ENCODE data around the gene STX1B. TPM values are rescaled to one million over a fixed set of nuclear protein-coding genes. Genes with fewer than 3 reads are reported as not detected.

Gene STX1B
- total RNA-seq, 2 donors from 2014 or later: 1.1 to 1.2 TPM

DNA sequence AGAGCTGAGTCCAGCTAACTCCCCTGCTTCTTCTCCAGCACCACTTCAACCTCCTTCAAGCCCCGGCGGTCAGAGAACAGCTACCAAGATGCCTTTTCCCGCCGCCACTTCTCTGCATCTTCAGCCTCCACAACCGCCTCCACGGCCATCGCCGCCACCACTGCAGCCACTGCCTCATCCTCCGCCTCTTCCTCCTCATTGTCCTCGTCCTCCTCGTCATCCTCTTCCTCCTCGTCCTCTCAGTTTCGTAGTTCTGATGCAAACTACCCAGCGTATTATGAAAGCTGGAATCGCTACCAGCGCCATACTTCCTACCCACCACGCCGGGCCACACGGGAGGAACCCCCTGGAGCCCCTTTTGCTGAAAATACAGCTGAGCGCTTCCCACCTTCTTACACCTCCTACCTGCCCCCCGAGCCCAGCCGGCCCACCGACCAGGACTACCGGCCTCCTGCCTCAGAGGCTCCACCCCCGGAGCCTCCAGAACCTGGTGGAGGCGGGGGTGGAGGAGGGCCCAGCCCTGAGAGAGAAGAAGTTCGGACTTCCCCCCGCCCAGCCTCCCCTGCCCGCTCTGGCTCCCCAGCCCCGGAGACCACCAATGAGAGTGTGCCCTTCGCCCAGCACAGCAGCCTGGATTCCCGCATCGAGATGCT lies 45.7 kb downstream of the STX1B start:
- intact Hi-C loops (cut with DNase I): no loop called here
- ATAC-seq: no peak
- DNase-seq: no peak

DNA sequence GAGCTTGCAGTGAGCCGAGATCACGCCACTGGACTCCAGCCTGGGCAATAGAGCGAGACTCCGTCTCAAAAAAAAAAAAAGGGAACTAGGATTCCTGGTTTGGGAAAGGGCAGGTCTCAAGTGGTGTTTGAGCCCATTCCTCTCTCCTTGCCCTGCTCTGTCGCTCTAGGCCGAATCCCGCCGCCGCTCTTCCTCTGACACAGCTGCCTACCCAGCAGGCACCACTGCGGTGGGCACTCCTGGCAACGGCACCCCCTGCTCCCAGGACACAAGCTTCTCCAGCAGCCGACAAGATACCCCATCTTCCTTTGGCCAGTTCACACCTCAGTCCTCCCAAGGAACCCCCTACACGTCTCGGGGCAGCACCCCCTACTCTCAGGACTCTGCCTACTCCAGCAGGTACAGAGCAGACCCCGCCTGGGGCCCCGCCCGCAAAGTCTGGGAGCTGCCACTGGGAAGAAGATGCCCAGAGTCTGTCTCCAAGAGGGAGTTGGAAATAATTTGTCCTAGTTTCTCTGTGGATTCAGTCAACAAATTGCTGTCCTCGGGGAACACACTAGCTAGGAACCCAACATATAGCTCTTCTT lies 46.4 kb downstream of the STX1B start:
- intact Hi-C loops (cut with DNase I): no loop called here
- no peak for ATAC-seq

DNA sequence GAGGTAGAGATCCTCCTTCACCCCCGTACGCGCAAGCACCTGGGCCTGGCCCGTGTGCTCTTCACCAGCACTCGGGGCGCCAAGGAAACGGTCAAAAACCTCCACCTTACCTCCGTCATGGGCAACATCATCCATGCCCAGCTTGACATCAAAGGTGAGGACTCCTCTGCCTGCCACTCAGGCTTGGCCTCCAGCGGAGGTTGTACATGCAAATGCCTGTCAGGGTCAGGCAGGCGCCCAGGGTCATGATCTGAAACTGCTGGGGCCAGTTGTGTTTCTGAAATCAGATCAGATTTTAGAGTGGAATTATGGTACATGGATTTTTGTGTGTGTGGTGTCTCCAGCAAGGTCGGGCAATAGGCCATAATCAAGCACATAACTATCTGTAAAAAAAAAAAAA lies 49.1 kb downstream of the STX1B start:
- DNase-seq (no peak), ATAC-seq (no peak)
- intact Hi-C loops (cut with DNase I): no loop called here

More for the DNA sequence above, 46.4 kb downstream of the STX1B start:
- no peak for DNase-seq

DNA sequence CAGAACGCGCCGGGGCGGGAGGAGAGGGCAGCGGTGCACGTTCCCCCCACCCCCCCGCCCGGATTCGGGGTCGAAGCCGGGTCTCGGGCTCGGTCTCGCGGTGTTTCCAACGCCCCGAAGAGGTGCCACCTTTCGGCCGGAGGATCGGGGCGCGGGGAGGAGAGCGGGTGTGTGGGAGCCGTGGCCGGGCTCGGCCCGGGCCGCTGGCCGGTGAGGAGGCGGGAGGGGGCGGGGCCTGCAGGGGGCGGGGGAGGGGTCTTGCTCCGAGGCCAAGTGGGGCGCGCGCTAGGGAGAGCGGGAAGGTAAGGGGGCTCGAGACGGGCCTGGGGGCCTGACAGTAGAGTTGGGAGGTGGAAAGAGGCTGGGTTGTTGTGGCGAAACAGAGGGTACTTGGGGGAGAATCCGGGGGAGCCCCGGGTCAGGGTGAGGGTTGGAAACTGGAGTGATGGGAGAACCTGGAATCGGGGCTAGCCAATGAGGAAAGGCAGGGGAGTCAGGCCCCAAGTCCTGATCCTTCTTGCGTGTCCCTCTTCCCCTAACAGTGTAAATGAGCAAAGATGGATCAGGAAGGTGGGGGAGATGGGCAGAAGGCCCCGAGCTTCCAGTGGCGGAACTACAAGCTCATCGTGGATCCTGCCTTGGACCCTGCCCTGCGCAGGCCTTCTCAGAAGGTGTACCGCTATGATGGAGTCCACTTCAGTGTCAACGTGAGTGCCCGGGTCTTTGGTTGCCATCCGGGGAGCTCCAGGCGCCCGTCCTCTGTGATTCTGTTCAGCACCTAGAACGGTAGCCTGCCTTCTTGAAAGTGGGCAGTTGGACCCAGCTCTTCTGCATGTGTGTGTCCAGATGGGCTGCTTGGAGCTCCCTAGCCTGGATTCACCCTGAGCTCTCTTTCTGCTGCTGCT lies 52.0 kb downstream of the STX1B start:
- intact Hi-C loops (cut with DNase I): no loop called here
- no peak for DNase-seq
- ATAC-seq: peak; percentile 5 to 23

DNA sequence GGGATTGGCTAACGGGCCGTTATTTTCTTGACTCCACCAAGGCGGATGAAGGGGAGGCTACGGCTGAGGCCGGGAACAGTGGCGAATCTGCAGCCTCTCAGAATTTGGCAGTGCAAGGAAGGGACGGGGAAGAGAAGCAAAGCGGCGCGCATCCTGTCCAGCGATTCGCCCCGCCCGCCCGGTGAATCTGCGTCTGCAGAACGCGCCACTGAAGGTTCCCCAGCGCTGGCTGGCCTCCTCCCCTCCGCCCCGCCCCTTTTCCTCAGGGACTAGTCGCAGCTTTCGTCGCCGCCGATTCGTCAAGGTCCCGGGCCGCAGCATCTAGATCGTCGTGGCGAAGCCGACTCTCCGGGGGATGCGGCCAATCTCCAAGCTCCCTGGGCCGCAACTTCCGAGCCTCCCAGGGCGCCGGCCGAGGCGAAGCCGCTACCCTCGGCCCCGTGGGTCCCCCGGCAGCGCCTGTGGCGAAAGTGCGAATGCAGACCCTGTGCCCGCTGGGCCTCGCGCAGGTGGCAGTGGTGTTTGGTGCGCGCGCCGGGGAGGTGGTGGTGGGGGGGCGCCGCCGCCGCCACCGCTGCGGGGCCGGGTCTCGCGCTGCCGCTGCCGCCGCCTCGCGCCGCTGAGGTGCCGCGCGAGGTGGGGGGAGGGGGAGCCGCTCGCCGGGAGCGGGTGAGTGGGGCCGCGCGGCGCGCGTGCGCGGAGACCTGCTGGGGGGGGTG lies 52.8 kb downstream of the STX1B start, which contains the start of gene SETD1A:
Gene SETD1A, plus strand, starts transcription at position 299 of the 719 bp plus-strand sequence. CDS start 978 bp downstream, outside the sequence.
- DNase-seq: peak; percentile 98
- intact Hi-C loops (cut with DNase I): no loop called here
- ATAC-seq: peak; percentile 92 to 93

DNA sequence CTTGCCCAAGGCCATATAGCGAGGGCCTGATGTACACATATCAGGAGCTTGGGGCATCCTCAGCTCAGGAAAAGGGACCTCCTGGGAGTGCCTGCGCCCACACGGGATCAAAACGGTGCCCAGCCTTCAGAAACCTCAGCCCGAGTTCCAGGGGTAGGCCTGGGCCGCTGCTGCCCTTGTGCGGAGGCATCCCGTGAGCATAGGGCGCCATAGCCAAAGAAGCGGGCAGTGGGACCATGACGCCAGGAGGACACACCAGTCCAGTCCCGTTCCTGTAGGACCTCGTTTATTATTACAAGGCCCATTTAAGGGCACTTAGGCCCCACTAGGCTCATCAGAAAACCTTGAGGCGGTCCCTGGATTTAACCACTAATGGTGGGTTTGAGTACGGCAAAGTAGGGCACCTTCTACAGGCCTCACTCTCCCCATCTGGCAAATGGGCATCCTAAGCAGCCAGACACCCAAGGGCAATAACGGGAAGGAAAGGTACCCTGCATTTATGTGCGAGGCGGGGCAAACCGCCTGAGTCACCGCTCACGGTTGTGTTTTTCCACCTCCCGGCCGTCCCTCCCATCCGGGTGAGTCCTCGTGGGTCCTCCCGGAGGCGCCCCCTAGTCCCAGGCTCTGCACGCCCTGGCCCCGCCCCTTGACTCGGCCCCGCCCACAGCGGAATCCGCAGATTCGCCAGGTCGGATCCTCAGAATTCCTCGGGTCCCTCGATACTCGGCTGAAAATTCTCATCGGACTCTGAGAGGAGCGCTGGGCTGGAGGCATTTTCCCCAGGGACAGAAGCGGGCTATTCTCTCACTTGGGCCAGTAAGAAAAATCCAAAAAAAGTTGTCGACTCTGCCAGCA lies 53.6 kb downstream of the STX1B start:
- ATAC-seq: peak; percentile 79 to 87
- intact Hi-C loops (cut with DNase I): no loop called here
- peak; percentile 92 for DNase-seq

DNA sequence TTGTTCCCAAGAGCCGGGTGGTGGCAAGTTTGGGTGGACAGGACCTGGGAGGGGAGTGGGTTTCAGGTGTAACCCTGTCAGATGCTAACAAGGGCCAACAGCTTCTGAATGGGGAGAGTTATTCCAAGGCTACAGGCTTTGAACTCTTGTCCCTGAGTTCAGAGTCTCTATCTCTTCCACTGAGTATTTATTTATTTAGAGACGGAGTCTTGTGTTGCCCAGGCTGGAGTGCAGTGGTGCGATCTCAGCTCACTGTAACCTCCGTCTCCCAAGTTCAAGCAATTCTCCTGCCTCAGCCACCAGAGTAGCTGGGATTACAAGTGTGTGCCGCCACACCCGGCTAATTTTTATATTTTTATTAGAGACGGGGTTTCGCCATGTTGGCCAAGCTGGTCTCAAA lies 55.4 kb downstream of the STX1B start:
- ATAC-seq: no peak
- intact Hi-C loops (cut with DNase I): no loop called here
- no peak for DNase-seq

DNA sequence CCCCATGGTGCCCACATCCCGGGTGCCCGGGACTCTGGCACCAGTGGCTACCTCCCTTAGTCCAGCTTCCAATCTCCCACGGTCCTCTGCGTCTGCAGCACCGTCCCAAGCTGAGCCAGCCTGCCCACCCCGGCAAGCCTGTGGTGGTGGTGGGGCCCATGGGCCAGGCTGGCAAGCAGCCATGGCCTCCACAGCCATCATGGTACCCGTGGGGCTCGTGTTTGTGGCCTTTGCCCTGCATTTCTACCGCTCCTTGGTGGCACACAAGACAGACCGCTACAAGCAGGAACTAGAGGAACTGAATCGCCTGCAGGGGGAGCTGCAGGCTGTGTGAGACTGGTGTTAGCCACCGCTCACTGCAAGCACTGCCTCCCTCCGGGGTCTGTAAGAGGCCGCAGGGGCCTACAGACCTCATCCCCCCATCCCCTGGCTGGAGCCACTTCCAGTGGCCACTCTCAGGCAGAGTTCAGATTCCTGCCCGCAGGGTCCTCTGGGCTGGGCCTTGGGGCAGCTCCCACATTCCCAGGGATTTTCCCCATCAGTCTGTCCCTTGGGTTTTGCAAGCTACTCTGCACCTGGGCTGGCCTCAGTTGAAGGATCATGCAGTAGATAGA lies 56.8 kb downstream of the STX1B start:
- no peak for ATAC-seq
- intact Hi-C loops (cut with DNase I): no loop called here
- DNase-seq: peak; percentile 73

DNA sequence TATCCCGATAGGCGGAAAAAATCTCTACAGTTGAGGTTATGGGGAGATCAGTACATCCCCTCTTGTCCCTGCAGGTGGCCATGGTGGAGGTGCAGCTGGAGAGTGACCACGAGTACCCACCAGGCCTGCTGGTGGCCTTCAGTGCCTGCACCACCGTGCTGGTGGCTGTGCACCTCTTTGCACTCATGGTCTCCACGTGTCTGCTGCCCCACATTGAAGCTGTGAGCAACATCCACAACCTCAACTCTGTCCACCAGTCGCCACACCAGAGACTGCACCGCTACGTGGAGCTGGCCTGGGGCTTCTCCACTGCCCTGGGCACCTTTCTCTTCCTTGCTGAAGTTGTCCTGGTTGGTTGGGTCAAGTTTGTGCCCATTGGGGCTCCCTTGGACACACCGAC lies 57.3 kb downstream of the STX1B start:
- ATAC-seq: no peak
- DNase-seq: no peak
- intact Hi-C loops (cut with DNase I): no loop called here

DNA sequence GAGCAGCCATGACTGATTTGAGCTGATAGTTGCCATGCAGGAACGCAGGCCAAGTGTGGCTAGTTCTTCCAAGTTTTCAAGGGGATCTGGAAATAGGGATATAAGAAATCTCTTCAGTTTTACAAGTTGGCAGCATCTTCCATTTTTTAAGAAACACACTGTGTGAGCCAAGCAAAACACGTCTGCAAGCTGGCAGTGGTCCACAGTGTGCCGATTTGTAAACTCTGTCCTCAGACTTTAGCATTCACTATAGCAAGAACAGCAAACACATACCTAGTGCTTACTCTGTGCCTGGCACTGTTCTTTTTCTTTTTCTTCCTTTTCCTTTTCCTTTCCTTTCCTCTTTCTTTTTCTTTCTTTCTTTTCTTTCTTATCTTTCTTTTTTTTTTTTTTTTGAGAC lies 58.7 kb downstream of the STX1B start:
- intact Hi-C loops (cut with DNase I): no loop called here
- DNase-seq: peak; percentile 84
- ATAC-seq: no peak

DNA sequence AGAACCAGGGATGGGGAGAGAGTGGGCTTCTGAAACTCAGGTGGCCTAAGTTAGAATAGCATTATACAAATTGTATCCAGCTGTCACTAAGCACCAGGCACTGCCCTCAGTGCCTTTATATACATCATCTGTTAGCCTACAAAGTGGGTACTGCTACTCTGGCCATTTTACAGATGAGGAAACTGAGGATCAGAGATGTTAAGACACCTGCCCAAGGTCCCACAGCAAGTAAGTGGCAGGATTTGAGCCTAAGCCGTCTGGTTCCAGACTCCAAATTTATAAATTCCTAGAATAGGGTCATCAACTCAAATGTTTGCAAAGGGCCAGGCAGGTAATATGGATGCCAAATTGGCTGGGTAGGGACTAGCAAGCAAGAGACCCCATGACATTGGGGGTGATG lies 59.2 kb downstream of the STX1B start:
- ATAC-seq (no peak), DNase-seq (no peak)
- intact Hi-C loops (cut with DNase I): no loop called here

DNA sequence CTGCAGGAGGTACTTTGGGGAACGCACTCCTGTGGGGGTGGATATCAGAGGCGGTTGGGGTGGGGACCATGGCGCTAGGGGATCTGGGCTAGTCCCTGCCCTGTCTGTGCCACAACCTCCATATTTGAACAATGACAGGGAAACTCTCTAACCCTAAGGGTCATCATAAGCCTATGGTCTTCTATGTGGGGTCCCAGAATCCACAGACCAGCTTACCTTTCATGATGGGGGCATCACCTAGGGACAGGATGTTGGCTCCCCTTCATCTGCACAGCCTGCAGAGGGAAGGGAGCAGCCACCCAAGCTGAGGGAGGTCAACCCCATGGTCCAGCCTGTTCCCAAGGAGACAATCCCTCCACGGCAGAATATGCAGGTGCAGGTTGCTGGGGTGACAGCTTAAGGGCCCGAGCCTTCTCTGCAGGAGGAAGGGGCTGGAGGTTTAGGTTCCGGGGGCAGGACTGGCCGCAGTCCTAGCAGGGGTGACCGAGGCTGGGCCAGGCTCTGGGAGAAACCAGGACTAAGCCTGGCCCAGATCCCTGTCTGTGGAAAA lies 59.8 kb downstream of the STX1B start:
- intact Hi-C loops (cut with DNase I): no loop called here
- no peak for DNase-seq
- ATAC-seq: no peak

DNA sequence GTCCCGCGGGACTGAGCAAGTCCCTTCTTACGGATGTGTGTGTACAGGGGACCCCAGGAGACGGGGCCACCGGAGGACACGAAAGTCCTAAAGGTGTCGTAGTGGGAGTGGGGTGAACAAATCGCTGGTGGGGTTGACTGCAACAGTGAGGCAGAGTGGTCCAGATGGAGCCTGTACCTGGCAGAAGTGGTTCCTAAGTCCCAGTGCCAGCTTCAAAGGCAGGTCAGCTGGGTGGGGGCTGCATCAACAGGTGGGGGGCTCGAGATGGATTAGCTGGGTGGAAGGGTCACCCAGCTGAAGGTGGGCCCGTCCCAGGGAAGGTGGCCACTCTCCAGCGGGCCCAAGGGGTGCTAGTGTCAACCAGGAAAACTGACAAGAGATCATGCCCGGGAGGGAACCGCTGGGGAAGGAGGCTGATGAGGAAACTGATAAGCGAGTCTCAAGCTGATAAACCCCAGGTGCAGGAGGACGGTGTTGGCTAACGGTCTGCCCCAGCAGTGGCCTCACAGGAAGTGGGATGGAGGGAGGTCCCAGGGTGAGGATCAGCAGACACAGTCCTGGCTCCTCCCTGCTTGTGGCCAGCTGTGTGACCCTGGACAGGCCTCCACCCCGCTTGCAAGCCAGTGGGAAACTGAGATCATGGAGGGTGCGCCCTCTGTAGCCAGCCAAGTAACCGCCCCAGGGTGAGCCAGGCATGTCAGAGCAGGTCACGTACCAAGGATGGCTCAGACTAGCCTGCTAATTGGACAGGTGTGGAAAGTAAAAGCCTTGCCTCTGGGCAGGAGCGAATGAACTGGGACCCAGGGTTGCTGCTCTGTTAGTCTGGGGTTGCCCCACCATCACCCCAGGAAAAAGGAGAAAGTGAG lies 60.6 kb downstream of the STX1B start:
- intact Hi-C loops (cut with DNase I): no loop called here
- peak; percentile 28 to 58 for ATAC-seq

DNA sequence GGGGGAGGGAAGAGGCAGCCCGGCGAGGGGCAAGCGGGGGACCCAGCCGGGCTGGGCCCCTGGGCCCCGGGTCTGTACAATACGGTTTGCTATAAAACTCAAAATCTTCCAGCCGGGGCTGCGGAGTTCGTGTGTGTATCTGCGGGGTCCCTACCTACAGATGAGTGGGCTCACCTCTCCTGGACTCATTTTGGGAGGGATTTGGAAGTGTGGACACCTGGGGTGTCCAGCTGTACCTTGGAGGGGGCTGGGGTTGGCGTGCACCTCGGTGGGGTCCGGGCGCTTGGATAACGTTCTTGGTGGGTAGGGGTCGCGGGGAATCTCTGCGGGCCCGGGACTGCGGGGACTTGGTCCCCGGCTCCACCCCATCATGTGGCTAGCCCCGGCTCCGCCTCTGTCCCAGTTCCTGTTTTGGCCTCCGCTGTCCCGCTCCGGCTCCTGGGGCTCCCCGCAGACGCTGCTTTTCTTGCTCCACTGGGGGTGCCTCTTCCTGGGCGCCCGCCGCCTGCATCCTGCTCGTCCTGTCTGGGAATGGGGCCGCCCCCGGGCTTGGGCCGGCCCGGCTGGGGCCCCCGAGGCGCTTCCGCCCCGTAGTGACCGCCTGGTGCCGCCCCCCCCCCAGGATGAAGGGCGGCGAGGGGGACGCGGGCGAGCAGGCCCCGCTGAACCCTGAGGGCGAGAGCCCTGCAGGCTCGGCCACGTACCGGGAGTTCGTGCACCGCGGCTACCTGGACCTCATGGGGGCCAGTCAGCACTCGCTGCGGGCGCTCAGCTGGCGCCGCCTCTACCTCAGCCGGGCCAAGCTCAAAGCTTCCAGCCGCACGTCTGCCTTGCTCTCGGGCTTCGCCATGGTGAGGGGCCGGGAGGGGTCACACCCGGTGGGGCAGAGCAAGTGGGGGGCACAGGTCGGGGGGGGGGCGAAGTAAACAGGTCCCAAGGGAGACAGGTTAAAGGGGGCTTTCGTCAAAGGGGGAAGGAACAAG lies 61.5 kb downstream of the STX1B start, which contains the start of gene ORAI3:
Gene ORAI3, plus strand, starts transcription at position 402 of the 983 bp plus-strand sequence. Its CDS starts 222 bp downstream, at position 624.
- ATAC-seq (peak; percentile 71 to 82), DNase-seq (peak; percentile 86)
- intact Hi-C loops (cut with DNase I): no loop called here

More for the DNA sequence above, 60.6 kb downstream of the STX1B start:
- DNase-seq: peak; percentile 87

DNA sequence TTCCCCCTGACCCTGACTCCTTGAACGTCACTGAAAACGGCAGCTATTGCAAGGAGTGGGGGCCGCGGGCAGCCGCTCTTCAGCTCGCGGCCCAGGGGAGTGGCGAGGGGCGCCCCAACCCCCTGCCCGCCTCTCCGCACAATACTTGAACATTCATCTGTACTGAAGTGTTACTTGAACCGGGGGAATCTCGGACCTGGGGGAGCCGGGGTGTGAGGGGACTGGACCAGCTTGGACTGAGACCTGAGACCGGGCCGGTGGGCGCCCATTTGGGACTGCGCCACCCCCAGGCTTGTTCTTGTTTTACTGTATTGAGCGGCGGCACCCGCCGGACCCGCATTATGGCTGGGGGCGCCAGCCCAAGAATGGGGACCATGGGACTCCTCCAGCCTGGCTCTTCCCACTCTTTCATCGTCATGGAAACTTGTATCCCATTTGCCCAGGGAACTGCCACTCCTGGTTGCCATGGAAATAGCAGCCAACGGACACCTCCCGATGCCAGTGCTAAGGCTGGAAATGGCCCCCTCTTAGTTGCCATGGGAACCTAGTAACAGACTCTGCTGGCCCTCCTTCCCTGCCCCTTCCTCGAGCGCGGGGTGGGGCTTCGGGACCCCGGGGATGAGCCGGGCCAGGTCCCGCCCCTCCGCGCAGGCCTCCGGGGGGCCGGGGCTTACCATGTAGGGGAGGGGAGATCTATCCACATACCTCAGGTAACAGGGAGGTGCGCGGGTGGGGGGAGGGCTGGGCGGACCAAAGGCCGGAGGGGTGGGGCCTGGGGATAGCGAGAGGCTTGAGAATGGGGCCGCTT lies 62.4 kb downstream of the STX1B start:
- intact Hi-C loops (cut with DNase I): no loop called here

More for the DNA sequence above, 62.4 kb downstream of the STX1B start:
- DNase-seq: peak; percentile 89
- peak; percentile 70 to 75 for ATAC-seq

Data from left cardiac atrium (tissue), 4 donors.